Natural killer cell (primary cell): ENCODE measurements around the gene SMG6. TPM values are rescaled to one million over a fixed set of nuclear protein-coding genes. Genes with fewer than 3 reads are reported as not detected.

ENCODE experiments used
- ATAC-seq, 3 donors: fragments of 150-1000 bp in 2 of 3; fragments of 200-7000 bp in 1 of 3; cut with Tn5 transposase; 1 replicate in 1 of 3; 2 replicates in 2 of 3; pipeline ENCODE4 v1.10.0; 2021; ENCODE audit warnings: mild to moderate bottlenecking in 2 of 3, moderate library complexity in 2 of 3
- DNase-seq, 2 donors: peaks; one replicate each; pipeline versions ENCODE4 v3.0.0 to v3.0.0-alpha.2; 2013 to 2021; ENCODE audit warnings: mixed read lengths in 1 of 2
- H3K27ac ChIP-seq: one replicate; pipeline ENCODE4 v1.5.1; 2013; ENCODE audit warnings: mild to moderate bottlenecking, low read length
- H3K27me3 ChIP-seq: one replicate; pipeline ENCODE4 v1.6.1; 2013; ENCODE audit warnings: low read length; ENCODE audit not compliant: control insufficient read depth, insufficient read depth
- H3K36me3 ChIP-seq: one replicate; pipeline ENCODE4 v1.6.1; 2013; ENCODE audit warnings: low read length; ENCODE audit not compliant: control insufficient read depth, insufficient read depth
- H3K4me1 ChIP-seq: one replicate; pipeline ENCODE4 v1.6.1; 2013; ENCODE audit warnings: low read length; ENCODE audit not compliant: control insufficient read depth, insufficient read depth
- H3K4me3 ChIP-seq: one replicate; pipeline ENCODE4 v1.5.1; 2013; ENCODE audit warnings: low read length
- H3K9me3 ChIP-seq: one replicate; pipeline ENCODE4 v1.6.1; 2013; ENCODE audit warnings: low read length; ENCODE audit not compliant: control insufficient read depth, insufficient read depth
- H3K27ac Mint-ChIP-seq, 2 donors: one replicate each; pipeline ENCODE4 v1.8.0; 2022; ENCODE audit warnings: mild to moderate bottlenecking in 2 of 2, mixed read lengths in 2 of 2, moderate library complexity in 1 of 2
- H3K27me3 Mint-ChIP-seq, 2 donors: one replicate each; pipeline ENCODE4 v1.8.0; 2022; ENCODE audit warnings: low read depth in 2 of 2, mixed read lengths in 2 of 2
- H3K36me3 Mint-ChIP-seq: one replicate; pipeline ENCODE4 v1.8.0; 2022; ENCODE audit warnings: mixed read lengths
- H3K4me1 Mint-ChIP-seq, 2 donors: one replicate each; pipeline ENCODE4 v1.8.0; 2022; ENCODE audit warnings: mixed read lengths in 2 of 2
- H3K4me3 Mint-ChIP-seq: one replicate; pipeline ENCODE4 v1.8.0; 2022; ENCODE audit warnings: mild to moderate bottlenecking, moderate library complexity, mixed read lengths
- H3K9me3 Mint-ChIP-seq, 2 donors: one replicate each; pipeline ENCODE4 v1.8.0; 2022; ENCODE audit warnings: mixed read lengths in 2 of 2
- CTCF ChIP-seq: fragments of 200-600 bp; IDR thresholded peaks from one replicate; pipeline ENCODE4 v1.8.0; 2022; ENCODE audit warnings: antibody characterized with exemption
- WGBS: methylation state at CpG from one replicate; pipeline ENCODE4 v1.1.7; 2013; ENCODE audit warnings: missing lambda C conversion rate; ENCODE audit not compliant: insufficient coverage; 5-methylcytosine and 5-hydroxymethylcytosine counted together
- intact Hi-C: fragments of 100-400 bp; cut with micrococcal nuclease; formaldehyde crosslinking; loops from one replicate; pipeline ENCODE4 v1.14.2; 2022
- total RNA-seq, 4 donors: library from RNA; stranded (reverse); fragments of 120-200 nt in 1 of 4; gene quantifications; one replicate each; pipeline versions ENCODE4 v1.2.3 to v1.2.4, GENCODE V29; 2013 to 2022

SMG6 gene
- total RNA-seq, 3 donors from 2014 or later (not counting 1 experiment from before 2014, with no cell fraction given) = 41.6 to 49.4 (median 48.2) TPM

DNA sequence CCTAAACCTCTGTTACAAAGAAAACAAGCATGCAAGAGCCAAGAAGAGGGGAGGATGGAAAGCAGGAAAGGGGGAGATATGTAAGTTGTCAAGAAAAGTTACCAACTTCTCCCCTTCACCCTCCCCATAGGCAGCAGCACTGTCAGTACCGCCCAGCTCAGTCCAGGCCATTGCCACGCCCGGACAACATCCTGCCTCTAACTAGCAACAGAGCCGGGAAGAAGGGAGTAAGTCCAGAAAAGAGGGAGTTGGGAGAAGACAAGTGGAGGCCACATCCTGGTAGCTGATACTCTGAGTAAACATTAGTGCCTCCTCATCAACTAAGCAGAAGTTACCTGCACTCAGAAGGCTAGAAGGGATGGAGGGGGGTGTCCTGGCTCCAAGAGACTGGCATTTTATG, 113.6 kb downstream of the SMG6 start:
- Histone ChIP-seq H3K4me1 (peaks cover 58% of the 10 kb centered on the region), H3K36me3 (peaks cover 13% of the 10 kb centered on the region)
- no peak for ATAC-seq

DNA sequence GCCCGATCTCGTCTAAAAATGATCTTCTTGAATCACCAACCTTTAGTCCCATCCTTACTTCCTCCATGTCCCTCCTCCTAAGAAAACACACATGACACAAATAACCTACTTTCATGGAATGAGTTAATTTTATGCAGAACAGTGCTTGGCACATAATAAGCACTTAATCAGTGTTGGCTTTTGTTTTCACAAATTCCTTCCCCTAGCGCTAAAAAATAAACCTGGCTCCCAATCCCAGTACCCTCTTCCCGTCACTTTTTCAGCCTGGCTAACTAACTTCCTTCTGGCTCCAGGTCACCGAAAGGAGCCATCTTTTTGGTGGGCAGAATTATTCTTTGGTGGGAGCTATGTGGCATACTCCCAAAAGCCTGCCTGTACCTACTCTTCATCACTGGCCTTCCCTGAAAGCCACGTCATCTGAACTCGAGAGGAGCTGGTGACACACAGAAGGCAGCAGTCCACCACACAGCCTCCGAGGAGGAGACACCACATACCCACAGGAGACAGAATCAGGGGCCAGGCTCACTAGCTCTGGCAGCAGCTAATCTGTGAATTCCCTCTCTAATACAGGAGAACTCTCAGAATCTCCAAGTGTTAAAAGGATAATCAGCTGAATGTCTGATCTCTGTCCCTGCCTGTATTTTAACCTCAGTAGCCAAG, 114.5 kb downstream of the SMG6 start:
- peaks cover 85 to 91% of the 10 kb centered on the region in 2 donors for H3K4me1 Mint-ChIP-seq
- H3K36me3 Mint-ChIP-seq = peaks cover 19% of the 10 kb centered on the region
- Histone ChIP-seq H3K4me3 (no peak overlapping the region), H3K36me3 (peaks cover 13% of the 10 kb centered on the region), H3K9me3 (no peaks in the 10 kb centered on the region), H3K27me3 (no peaks in the 10 kb centered on the region), H3K27ac (no peak overlapping the region), H3K4me1 (peaks cover 63% of the 10 kb centered on the region)
- intact Hi-C loops = no loop called here
- no peak for ATAC-seq
- peak overlapping the region; percentile 21 for H3K4me3 Mint-ChIP-seq
- WGBS = 87% methylated on average over 8 of the region's 8 CpGs
- DNase-seq = no peak
- no peaks in the 10 kb centered on the region for H3K9me3 Mint-ChIP-seq
- no peaks in the 10 kb centered on the region for H3K27me3 Mint-ChIP-seq
- H3K27ac Mint-ChIP-seq = peak overlapping the region; percentile 91 to 92
- TF ChIP-seq CTCF = no peak

More for the DNA sequence above, 113.6 kb downstream of the SMG6 start:
- H3K4me1 Mint-ChIP-seq = peaks cover 90 to 95% of the 10 kb centered on the region in 2 donors
- no peak overlapping the region for H3K4me3 Mint-ChIP-seq
- H3K27me3 Mint-ChIP-seq = no peaks in the 10 kb centered on the region
- peaks cover 19% of the 10 kb centered on the region for H3K36me3 Mint-ChIP-seq
- TF ChIP-seq CTCF = no peak
- Histone ChIP-seq H3K9me3 (no peaks in the 10 kb centered on the region), H3K27me3 (no peaks in the 10 kb centered on the region), H3K4me3 (no peak overlapping the region), H3K27ac (no peak overlapping the region)
- intact Hi-C loops = loop anchor here (5.0 kb wide), 1 partner anchor 77 kb away; no protein-coding TSS in a partner anchor
- 85% methylated on average over 3 of the region's 4 CpGs for WGBS
- DNase-seq = no peak
- H3K9me3 Mint-ChIP-seq = no peaks in the 10 kb centered on the region
- peak overlapping the region; percentile 91 to 92 for H3K27ac Mint-ChIP-seq

DNA sequence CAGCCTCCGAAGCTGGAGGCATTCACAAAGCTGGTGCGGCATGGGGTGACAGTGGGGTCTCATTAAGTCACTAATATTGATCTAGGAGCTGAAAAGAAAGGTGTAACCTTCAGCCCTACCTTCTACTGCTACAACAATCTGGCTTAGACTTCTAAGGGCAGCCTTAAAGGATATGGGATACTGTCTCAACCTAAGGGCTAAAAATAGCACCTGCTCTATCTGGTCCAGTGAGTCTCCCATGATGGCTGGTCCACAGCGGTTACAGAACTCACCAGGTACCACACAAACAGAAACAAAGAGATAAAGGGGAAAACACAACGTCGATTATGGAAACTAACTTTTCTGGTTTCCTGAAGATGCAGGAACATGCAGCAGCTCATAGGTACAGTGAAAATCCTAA, 115.8 kb downstream of the SMG6 start:
- DNase-seq = no peak
- Histone ChIP-seq H3K27ac (no peak overlapping the region), H3K4me3 (no peak overlapping the region), H3K27me3 (no peaks in the 10 kb centered on the region), H3K4me1 (peaks cover 57% of the 10 kb centered on the region), H3K9me3 (no peaks in the 10 kb centered on the region), H3K36me3 (peaks cover 11% of the 10 kb centered on the region)
- WGBS = 39% methylated on average over 1 of the region's 5 CpGs
- Mint-ChIP-seq H3K4me3 (peak overlapping the region; percentile 3), H3K27ac (peak overlapping the region; percentile 3 to 89), H3K4me1 (peaks cover 85 to 91% of the 10 kb centered on the region in 2 donors), H3K27me3 (no peaks in the 10 kb centered on the region), H3K9me3 (no peaks in the 10 kb centered on the region), H3K36me3 (peaks cover 19% of the 10 kb centered on the region)
- ATAC-seq = no peak
- intact Hi-C loops = no loop called here
- TF ChIP-seq CTCF = no peak

DNA sequence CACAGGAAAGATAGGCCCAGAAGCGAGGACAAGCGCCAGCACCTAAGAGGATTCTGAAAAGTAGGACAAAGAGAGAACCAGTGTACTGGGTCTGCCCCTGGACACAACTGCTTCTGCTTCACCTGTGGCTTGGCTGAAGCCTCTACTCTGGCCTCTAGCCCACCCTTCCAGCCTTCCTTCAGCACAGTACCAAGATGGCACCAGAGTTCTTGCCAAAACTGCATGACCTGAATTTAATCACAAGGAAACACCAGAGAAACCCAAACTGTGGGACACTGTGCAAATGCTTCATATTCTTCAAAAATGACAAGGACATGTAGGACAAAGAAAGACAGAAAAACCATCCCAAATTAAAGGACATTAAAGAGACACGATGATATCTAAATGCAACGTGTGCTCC, 116.6 kb downstream of the SMG6 start:
- no peak for TF ChIP-seq CTCF
- Mint-ChIP-seq H3K27ac (peak overlapping the region; percentile 88 to 89), H3K27me3 (no peaks in the 10 kb centered on the region), H3K4me1 (peaks cover 85 to 91% of the 10 kb centered on the region in 2 donors), H3K4me3 (no peak overlapping the region), H3K9me3 (no peaks in the 10 kb centered on the region), H3K36me3 (peaks cover 19% of the 10 kb centered on the region)
- H3K4me1 ChIP-seq = peaks cover 56% of the 10 kb centered on the region
- H3K4me3 ChIP-seq = no peak overlapping the region
- ATAC-seq (no peak), DNase-seq (no peak)
- no peaks in the 10 kb centered on the region for H3K27me3 ChIP-seq
- intact Hi-C loops = no loop called here
- H3K27ac ChIP-seq = no peak overlapping the region
- H3K36me3 ChIP-seq = peaks cover 15% of the 10 kb centered on the region
- WGBS = 95% methylated on average over 4 of the region's 4 CpGs
- no peaks in the 10 kb centered on the region for H3K9me3 ChIP-seq
